NT2/D1 (cell line): ENCODE results near the gene MVP.
A peak's percentile ranks its signal among the peaks of the same experiment; 100 is the strongest.

ENCODE experiments used
- DNase-seq: peaks from one replicate; pipeline ENCODE4 v3.0.0-alpha.2; 2011; ENCODE audit warnings: low read depth, low spot score
- H3K27me3 ChIP-seq: 2 replicates; pipeline ENCODE4 v1.6.0; 2011; ENCODE audit warnings: mild to moderate bottlenecking; ENCODE audit not compliant: insufficient read length, insufficient read depth
- H3K36me3 ChIP-seq: 2 replicates; pipeline ENCODE4 v1.6.1; 2011; ENCODE audit warnings: mild to moderate bottlenecking, low read length, mixed read lengths; ENCODE audit not compliant: insufficient read depth, insufficient read length
- H3K4me1 ChIP-seq: 2 replicates; pipeline ENCODE4 v1.5.1; 2011; ENCODE audit not compliant: insufficient read depth, insufficient read length
- H3K4me3 ChIP-seq: 2 replicates; pipeline ENCODE4 v1.5.1; 2011; ENCODE audit warnings: low read depth; ENCODE audit not compliant: insufficient read length
- H3K9ac ChIP-seq: 2 replicates; pipeline ENCODE4 v1.6.0; 2011; ENCODE audit warnings: low read depth; ENCODE audit not compliant: insufficient read length
- H3K9me3 ChIP-seq: 2 replicates; pipeline ENCODE4 v1.5.1; 2011; ENCODE audit warnings: mild to moderate bottlenecking, low read length; ENCODE audit not compliant: insufficient read depth
- SUZ12 ChIP-seq: IDR thresholded peaks from 2 replicates; pipeline ENCODE4 v1.6.1; 2011; ENCODE audit not compliant: insufficient read length, insufficient read depth; ENCODE audit errors: extremely low read depth
- YY1 ChIP-seq: IDR thresholded peaks from 2 replicates; pipeline ENCODE4 v1.6.1; 2011; ENCODE audit not compliant: insufficient read length, insufficient read depth
- ZNF274 ChIP-seq: IDR thresholded peaks from 2 replicates; pipeline ENCODE4 v1.6.1; 2011; ENCODE audit warnings: mild to moderate bottlenecking, low read depth, low read length

Gene MVP

GRCh38 chr16:29814592-29814991, 5.7 kb upstream of the MVP start:
- Histone ChIP-seq H3K4me3 (no peak overlapping the region), H3K9ac (peak overlapping the region; percentile 86), H3K4me1 (peaks cover 28% of the 10 kb centered on the region), H3K27me3 (no peaks in the 10 kb centered on the region), H3K9me3 (no peaks in the 10 kb centered on the region), H3K36me3 (peaks cover 30% of the 10 kb centered on the region)
- TF ChIP-seq YY1 (no peak), SUZ12 (no peak), ZNF274 (no peak)
- DNase-seq, result no peak

GRCh38 chr16:29815032-29815721, 5.1 kb upstream of the MVP start:
- peak overlapping the region; percentile 86 for H3K9ac ChIP-seq
- TF ChIP-seq SUZ12 (no peak), ZNF274 (no peak), YY1 (no peak)
- no peaks in the 10 kb centered on the region for H3K9me3 ChIP-seq
- no peak for DNase-seq
- peaks cover 30% of the 10 kb centered on the region for H3K36me3 ChIP-seq
- H3K4me1 ChIP-seq, result peaks cover 25% of the 10 kb centered on the region
- no peaks in the 10 kb centered on the region for H3K27me3 ChIP-seq
- H3K4me3 ChIP-seq, result peak overlapping the region; percentile 92

- Histone ChIP-seq H3K27me3 (no peaks in the 10 kb centered on the region), H3K4me1 (peaks cover 27% of the 10 kb centered on the region), H3K4me3 (peak within 1 kb of the TSS; percentile 92), H3K9ac (peak within 1 kb of the TSS; percentile 99), H3K36me3 (peaks cover 34% of the 10 kb centered on the region), H3K9me3 (no peaks in the 10 kb centered on the region)
- DNase-seq, result peak; percentile 99
- peak; percentile 99 for TF ChIP-seq YY1
- no peak for TF ChIP-seq SUZ12
- TF ChIP-seq ZNF274, result no peak
These were observed 4.2 kb upstream of the MVP start, which contains the start of gene PAGR1 for GRCh38 chr16:29815793-29816693. Gene PAGR1 (plus strand): TSS chr16:29816152. CDS start chr16:29816526, 374 bp downstream.

GRCh38 chr16:29816694-29817441, 3.4 kb upstream of the MVP start:
- no peak for DNase-seq
- TF ChIP-seq YY1, result no peak
- TF ChIP-seq SUZ12, result no peak
- TF ChIP-seq ZNF274, result no peak
- no peaks in the 10 kb centered on the region for H3K9me3 ChIP-seq
- peaks cover 38% of the 10 kb centered on the region for H3K36me3 ChIP-seq
- peaks cover 34% of the 10 kb centered on the region for H3K4me1 ChIP-seq
- no peaks in the 10 kb centered on the region for H3K27me3 ChIP-seq
- peak overlapping the region; percentile 92 for H3K4me3 ChIP-seq
- peak overlapping the region; percentile 99 for H3K9ac ChIP-seq

- Histone ChIP-seq H3K4me1 (peaks cover 36% of the 10 kb centered on the region), H3K36me3 (peaks cover 38% of the 10 kb centered on the region), H3K27me3 (no peaks in the 10 kb centered on the region), H3K9ac (no peak overlapping the region), H3K4me3 (no peak overlapping the region), H3K9me3 (no peaks in the 10 kb centered on the region)
- TF ChIP-seq SUZ12 (no peak), ZNF274 (no peak), YY1 (no peak)
- DNase-seq, result no peak
These were observed 2.2 kb upstream of the MVP start for GRCh38 chr16:29818082-29818481.

GRCh38 chr16:29819506-29819905, 756 bp upstream of the MVP start:
- Histone ChIP-seq H3K36me3 (peaks cover 38% of the 10 kb centered on the region), H3K4me3 (no peak overlapping the region), H3K9ac (peak overlapping the region; percentile 53), H3K27me3 (no peaks in the 10 kb centered on the region), H3K9me3 (no peaks in the 10 kb centered on the region), H3K4me1 (peaks cover 28% of the 10 kb centered on the region)
- TF ChIP-seq YY1, result no peak
- TF ChIP-seq ZNF274, result no peak
- DNase-seq, result no peak
